Inflammatory macrophage (primary cell): Measurements from ENCODE around the gene NSMF.
A peak's percentile ranks its signal among the peaks of the same experiment; 100 is the strongest.

Source experiments
- DNase-seq, 2 donors: peaks; one replicate each; pipeline ENCODE4 v3.0.0-alpha.2; 2020 to 2022

The NSMF gene

DNA sequence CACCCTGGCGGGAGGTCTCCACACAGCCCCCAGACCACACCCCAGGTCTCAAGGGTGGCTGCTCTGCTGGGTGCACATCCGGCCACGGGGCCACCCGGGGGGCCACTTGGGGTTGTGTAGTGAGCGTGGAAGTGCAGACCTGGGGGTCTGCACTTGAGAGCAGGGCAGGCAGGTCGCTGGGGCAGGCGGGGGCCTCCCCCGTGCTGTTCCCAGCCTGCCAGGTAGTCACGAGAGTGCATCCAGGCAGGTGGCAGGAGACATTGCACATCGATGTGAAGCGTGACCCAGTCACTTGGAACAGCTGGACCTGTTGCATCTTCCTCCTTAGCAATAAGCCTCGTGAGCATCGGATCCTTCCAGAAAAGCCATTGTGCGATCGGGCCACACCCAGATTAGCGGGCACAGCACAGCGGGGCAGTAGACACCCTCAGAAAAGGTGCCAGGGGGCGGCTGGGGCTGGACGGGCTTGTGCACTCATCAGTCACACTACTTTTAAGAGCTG, 13.2 kb downstream of the NSMF start:
- DNase-seq: no peak

DNA sequence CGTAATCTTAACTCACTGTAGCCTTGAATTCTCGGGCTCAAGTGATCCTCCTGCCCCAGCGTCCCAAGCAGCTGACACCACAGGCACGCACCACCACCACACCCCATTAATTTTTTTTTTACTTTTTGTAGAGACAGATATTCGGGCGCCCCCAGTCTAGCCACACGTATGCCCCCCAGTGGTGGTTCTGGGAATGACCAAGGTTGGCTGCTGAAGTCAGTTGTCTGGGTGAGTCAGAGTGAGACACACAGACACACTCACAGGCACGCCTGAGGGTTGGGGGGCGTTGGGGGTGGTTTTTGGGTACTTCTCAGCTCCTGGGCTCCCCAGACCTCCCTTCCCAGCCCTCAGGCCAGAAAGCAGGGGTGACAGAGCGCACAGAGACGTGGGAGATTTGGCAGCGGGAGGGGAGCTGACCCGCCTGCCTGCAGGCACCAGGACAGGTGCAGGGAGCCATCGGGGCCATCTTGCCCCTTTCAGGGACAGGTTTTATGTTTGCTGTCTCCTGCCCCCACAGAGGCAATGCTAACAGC, 13.8 kb downstream of the NSMF start:
- DNase-seq: peak; percentile 88 to 89

DNA sequence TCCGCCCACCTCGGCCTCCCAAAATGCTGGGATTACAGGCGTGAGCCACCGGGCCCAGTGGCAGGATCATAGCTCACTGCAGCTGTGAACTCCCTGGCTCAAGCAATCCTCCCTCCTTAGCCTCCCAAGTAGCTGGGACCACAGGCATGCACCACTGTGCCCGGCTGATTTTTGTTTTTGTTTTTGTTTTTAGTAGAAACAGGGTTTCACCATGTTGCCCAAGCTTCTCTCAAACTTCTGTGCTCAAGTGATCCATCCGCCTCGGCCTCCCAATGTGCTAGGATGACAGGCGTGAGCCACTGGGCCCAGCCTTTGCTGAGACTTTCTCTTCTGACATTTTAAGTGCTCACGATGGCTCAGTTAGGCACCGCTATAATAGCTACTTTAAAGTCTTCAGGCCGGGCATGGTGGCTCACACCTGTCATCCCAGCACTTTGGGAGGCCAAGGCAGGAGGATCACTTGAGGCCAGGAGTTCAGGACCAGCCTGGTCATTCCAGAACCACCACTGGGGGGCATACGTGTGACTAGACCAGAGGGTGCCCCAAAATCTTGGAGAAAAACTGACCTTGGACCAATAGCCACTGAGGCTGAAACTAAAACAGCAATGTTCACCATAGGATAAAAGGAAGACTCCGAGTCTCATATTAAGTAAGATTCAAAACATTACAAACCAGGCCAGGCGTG, 14.9 kb downstream of the NSMF start:
- no peak for DNase-seq

GRCh38 chr9:137441935-137442321, 17.2 kb downstream of the NSMF start:
- no peak for DNase-seq

DNA sequence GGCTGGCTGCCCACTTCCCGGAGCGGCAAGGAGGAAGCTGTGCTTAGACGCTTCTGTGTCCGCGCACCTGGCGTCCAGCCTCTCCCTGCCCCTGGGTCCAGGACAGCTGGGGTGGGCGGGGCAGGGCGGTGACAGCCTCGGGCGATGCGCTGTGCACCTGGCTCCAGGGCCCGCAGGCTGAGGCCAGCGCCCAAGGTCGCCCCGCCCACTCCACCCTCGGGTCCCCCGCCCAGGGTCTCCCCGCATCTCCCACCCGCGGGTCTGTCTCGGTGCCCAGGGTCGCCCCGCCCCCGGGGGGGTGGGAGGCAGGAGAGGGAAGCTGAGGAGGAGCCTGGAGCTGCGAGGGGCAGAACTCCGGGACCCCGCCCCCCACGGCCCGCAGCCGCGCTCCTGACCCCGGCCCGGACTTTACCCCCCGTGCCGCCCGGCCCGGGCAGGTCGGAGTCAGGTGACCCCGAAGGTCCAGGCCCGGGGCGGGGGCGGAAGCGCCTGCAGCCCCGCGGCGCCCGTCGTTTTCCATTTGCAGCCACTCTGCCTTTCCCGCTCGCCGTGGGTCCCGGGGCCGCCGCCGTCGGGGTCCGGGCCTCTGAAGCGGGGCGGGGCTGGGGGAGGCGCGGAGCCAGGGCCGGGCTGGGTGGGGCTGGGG, 17.7 kb downstream of the NSMF start, which contains the start of gene ENTPD8:
ENTPD8 (minus strand) TSS at position 69 of the 646 bp plus-strand sequence. CDS start 3,072 bp downstream, outside the sequence.
- DNase-seq: no peak

- no peak for DNase-seq
Observed at GRCh38 chr9:137439158-137439714, 19.9 kb downstream of the NSMF start.

DNA sequence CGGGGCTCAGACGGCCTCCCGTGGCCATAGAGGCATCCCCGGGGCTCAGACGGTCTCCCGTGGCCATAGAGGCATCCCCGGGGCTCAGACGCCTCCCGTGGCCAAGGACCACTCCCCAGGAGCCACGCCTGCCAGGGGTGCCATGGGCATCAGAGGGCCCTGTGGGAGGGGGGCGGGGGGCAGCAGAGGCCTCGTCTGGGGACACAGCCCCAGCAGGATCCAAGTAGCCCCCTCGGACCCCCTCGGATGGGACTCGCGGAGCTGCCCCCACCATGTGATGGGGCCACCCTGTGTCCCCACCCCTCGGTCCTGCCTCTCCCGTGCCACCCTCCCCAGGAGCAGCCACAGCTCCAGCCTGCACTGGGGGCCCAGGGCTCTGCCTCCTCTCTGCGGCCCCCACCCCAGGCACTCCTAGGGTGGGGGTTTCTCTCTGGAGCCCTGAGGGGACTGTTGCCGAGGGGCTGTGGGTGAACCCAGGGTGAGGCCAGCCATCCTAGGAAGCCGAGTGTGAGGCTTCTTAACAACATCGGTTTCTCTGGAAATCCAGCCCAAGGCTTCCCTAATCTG, 20.5 kb downstream of the NSMF start:
- DNase-seq: no peak

- no peak for DNase-seq
Observed at GRCh38 chr9:137437691-137438590, 21.2 kb downstream of the NSMF start.

- DNase-seq: no peak
Observed at GRCh38 chr9:137436761-137437600, 22.2 kb downstream of the NSMF start.

DNA sequence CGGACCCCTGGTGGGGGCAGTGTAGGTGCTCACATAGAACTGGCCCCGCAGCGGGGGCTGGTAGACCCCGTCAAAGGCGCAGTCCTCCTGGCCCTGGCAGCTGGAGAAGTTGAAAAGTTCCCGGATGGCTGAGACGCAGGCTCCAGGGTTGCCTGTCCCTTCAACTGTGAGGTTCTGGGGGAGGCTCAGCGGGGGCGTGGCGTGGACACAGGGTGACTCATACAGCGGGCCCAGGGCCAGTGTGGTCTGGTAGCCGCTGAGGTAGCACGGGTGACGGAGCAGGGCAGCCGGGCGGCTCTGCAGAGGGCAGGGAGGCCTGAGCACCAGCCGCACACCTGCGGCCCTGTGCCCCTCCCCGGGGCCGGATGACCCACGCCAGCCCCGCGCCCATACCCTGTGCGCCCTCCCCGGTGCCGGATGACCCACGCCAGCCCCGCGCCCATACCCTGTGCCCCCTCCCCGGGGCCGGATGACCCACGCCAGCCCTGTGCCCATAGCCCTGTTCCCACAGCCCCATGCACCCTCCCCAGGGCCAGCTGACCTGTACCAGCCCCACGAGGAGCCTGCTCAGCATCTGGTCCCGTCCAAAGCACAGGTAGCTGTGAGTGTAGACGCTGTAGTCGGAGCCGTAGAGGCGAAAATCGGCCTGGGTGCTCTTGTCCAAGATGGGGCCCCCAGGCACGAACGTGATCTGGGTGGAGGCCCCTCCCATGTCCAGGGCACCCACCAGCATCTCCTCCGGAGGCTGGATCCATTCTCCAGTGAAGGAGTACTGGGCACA, 23.0 kb downstream of the NSMF start:
- DNase-seq: peak; percentile 29 to 67

DNA sequence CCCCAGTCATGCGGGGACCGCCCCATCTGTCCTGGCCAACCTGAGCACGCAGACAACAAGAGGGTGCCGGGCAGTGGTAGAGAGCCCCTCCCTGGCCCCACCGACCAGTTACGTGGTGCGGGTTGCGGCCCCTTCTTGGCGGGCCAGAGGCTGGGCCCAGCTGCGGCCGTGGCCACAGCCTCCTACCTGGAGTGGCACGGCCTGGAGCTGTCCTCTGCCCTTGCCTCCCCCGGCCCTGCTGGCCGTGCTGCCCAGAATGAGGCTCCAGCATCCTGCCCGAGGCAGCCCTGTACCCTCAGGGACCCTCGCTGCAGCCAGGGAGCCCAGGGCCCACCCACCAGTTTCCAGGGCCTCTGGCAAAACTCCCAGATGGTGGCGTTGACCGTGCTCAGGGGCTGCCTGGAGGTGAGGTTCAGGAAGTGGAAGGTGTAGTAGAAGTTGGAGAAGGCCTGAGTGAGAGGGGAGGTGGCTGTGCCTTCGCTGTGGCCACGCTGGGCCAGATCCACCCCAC, 23.7 kb downstream of the NSMF start:
- no peak for DNase-seq

DNA sequence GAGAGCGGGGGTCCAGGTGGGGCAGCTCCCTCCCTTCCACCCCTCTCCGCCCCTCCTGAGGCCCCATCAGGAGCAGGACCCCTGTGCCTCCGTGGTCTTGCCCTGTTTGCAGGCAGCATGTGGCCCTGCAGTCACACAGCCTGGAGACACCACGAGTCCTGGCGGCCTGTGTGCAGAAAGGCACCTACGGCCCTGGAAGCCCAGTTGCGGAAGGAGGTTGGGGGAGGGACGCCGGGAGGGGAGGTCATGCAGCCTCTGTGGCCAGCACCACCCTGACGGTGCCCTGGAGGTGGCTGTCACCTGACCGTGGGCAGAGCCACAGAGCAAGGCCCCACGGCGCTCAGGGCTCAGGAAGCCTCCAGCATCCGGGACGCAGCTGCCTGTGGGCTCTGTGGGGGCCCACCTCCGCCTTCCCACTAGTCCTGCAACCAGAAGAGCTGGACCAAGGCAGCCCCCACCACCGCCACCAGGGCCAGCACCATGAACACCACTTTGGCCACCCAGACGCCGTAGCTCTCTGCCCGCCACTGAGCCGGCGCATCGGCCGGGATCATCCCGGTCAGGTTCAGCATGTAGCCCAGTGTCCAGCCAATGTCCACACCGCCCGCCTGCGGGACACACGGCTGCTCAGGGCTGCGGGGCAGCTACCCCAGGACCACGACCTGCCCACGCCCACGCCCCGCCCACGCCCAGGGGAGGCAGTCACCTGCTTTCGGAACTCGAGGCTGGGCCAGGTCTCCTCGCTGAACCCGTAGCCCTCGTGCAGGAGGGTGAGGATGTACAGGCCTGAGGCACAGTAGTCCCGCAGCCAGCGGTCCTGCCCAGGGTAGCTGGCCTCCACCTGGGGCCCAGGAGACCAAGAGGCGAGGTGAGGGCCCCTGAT, 24.4 kb downstream of the NSMF start:
- peak in 1 of 2 donors; percentile 58 for DNase-seq

GRCh38 chr9:137433916-137434431, 25.2 kb downstream of the NSMF start:
- DNase-seq: no peak

DNA sequence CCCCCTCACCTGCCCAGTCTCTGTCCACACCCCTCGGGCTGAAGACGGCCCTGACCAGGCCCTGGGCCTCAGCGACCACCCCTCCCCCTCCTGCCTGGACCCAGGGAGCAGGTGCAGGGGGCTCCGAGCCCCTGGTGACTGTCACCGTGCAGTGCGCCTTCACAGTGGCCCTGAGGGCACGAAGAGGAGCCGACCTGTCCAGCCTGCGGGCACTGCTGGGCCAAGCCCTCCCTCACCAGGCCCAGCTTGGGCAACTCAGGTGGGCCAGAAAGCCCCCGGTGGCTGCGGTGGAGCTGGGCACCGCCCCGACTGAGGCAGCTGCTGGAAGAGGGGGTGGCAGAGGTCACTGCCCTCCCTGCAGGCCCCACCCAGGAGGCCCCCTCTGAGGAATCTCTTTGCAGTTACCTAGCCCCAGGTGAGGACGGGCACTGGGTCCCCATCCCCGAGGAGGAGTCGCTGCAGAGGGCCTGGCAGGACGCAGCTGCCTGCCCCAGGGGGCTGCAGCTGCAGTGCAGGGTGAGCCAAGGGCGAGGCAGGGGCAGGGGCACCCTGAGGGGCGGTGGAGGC, 25.7 kb downstream of the NSMF start:
- DNase-seq: no peak

GRCh38 chr9:137432687-137433348, 26.3 kb downstream of the NSMF start:
- no peak for DNase-seq

- no peak for DNase-seq
Observed at GRCh38 chr9:137431416-137431931, 27.7 kb downstream of the NSMF start.

GRCh38 chr9:137430723-137431415, 28.3 kb downstream of the NSMF start:
- DNase-seq: no peak
